A673 (cell line): ENCODE data around the gene PCDHA5. TPM values are rescaled to one million over a fixed set of nuclear protein-coding genes. Genes with fewer than 3 reads are reported as not detected.
A peak's percentile ranks its signal among the peaks of the same experiment; 100 is the strongest.

Source experiments
- BruUV-seq: library from RNA; stranded (reverse); fragments of 400-500 nt; replicated peaks from 2 replicates; lab custom pipeline; 2021; lab: Mats Ljungman, UMichigan
- CTCF ChIA-PET: fragments of 300-600 bp; sonication (Branson Sonifier 250); formaldehyde crosslinking; loops from one replicate; lab custom pipeline; 2022; ENCODE audit warnings: antibody characterized with exemption; lab: Charles Lee
- POLR2A ChIA-PET: fragments of 300-600 bp; sonication (Branson Sonifier 250); formaldehyde crosslinking; loops from one replicate; lab custom pipeline; 2022; ENCODE audit warnings: antibody characterized with exemption; ENCODE audit not compliant: low non-redundant PET; lab: Charles Lee
- DNase-seq: peaks from one replicate; pipeline ENCODE4 v3.0.0-alpha.2; 2015; ENCODE audit warnings: low spot score
- H3K27ac ChIP-seq: fragments of 200-600 bp; sonication (generic); 2 replicates; pipeline ENCODE4 v1.5.1; 2016; ENCODE audit warnings: mixed run types, low read depth, mild to moderate bottlenecking, mixed read lengths, antibody characterized with exemption, low read length; ENCODE audit not compliant: poor library complexity, severe bottlenecking
- H3K27me3 ChIP-seq: fragments of 200-600 bp; sonication (generic); replicated peaks from 2 replicates; pipeline ENCODE4 v1.6.1; 2017; ENCODE audit warnings: mixed run types, low read depth, mild to moderate bottlenecking, mixed read lengths, antibody characterized with exemption, low read length; ENCODE audit not compliant: insufficient read depth, poor library complexity
- H3K36me3 ChIP-seq: fragments of 200-600 bp; sonication (generic); 2 replicates; pipeline ENCODE4 v1.6.1; 2016; ENCODE audit warnings: mixed run types, mild to moderate bottlenecking, mixed read lengths, antibody characterized with exemption, low read length; ENCODE audit not compliant: insufficient read depth, poor library complexity, severe bottlenecking
- H3K4me1 ChIP-seq: fragments of 200-600 bp; sonication (generic); 2 replicates; pipeline ENCODE4 v1.6.1; 2017; ENCODE audit warnings: mixed run types, mild to moderate bottlenecking, mixed read lengths, antibody characterized with exemption, low read length; ENCODE audit not compliant: insufficient read depth, poor library complexity, severe bottlenecking
- H3K4me3 ChIP-seq: fragments of 200-600 bp; sonication (generic); 2 replicates; pipeline ENCODE4 v1.5.1; 2016; ENCODE audit warnings: low read depth, mixed run types, mild to moderate bottlenecking, mixed read lengths, low read length; ENCODE audit not compliant: poor library complexity, severe bottlenecking
- H3K9me3 ChIP-seq: fragments of 200-600 bp; sonication (generic); 2 replicates; pipeline ENCODE4 v1.6.1; 2016; ENCODE audit warnings: mixed run types, low read depth, mild to moderate bottlenecking, mixed read lengths, antibody characterized with exemption, low read length; ENCODE audit not compliant: poor library complexity, severe bottlenecking
- CTCF ChIP-seq: fragments of 300-800, 200-600 bp; sonication (generic); conservative IDR thresholded peaks from 2 replicates; pipeline ENCODE4 v1.5.1; 2017; ENCODE audit warnings: low read depth, mild to moderate bottlenecking, antibody characterized with exemption, low read length, moderate library complexity, mixed read lengths
- EZH2 ChIP-seq: fragments of 200-600 bp; sonication (generic); IDR thresholded peaks from 2 replicates; pipeline ENCODE4 v1.6.1; 2017; ENCODE audit warnings: borderline replicate concordance, low read depth, mild to moderate bottlenecking, mixed read lengths, antibody characterized with exemption, low read length; ENCODE audit not compliant: poor library complexity, severe bottlenecking
- intact Hi-C: fragments of 100-400 bp; cut with micrococcal nuclease; formaldehyde crosslinking; loops from one replicate; pipeline ENCODE4 v1.10.0; 2022; ENCODE audit not compliant: unreplicated experiment
- total RNA-seq: library from RNA; stranded (reverse); gene quantifications from 2 replicates; pipeline ENCODE4 v1.2.3, GENCODE V29; 2021

PCDHA5 gene
- total RNA-seq, 1 experiment from 2014 or later, result 2.1 TPM

GRCh38 chr5:140840978-140841962 lies 19.9 kb downstream of the PCDHA5 start, which contains the start of gene PCDHA8:
Gene PCDHA8, plus strand, starts transcription at chr5:140841187. Its CDS starts 135 bp downstream, at chr5:140841322.
- H3K36me3 ChIP-seq, result no peaks in the 10 kb centered on the region
- peak within 1 kb of the TSS; percentile 52 for H3K4me3 ChIP-seq
- CTCF ChIA-PET, result interaction anchor here (0.6 to 1.8 kb wide), 12 partner anchors 10 to 199 kb away, joined by 3 to 13 read pairs (median 4); partner anchors contain the start of genes PCDHA10, PCDHA12, PCDHA13 and PCDHA5
- BruUV-seq, result no TSS peak
- intact Hi-C loops, result no loop called here
- POLR2A ChIA-PET, result interaction anchor here (0.6 kb wide), 1 partner anchor 232 kb away, joined by 3 read pairs; no protein-coding TSS in a partner anchor
- H3K9me3 ChIP-seq, result no peaks in the 10 kb centered on the region
- no peaks in the 10 kb centered on the region for H3K4me1 ChIP-seq
- peak; percentile 76 for DNase-seq
- no peaks in the 10 kb centered on the region for H3K27me3 ChIP-seq
- peak; percentile 71 for TF ChIP-seq CTCF
- no peak for TF ChIP-seq EZH2
- no peak within 1 kb of the TSS for H3K27ac ChIP-seq

GRCh38 chr5:140842798-140843733 lies 21.7 kb downstream of the PCDHA5 start:
- no peak for DNase-seq
- Histone ChIP-seq H3K4me1 (no peaks in the 10 kb centered on the region), H3K27ac (no peak overlapping the region), H3K9me3 (no peaks in the 10 kb centered on the region), H3K36me3 (no peaks in the 10 kb centered on the region), H3K27me3 (no peaks in the 10 kb centered on the region), H3K4me3 (no peak overlapping the region)
- intact Hi-C loops, result no loop called here
- BruUV-seq, result no TSS peak
- CTCF ChIA-PET, result no interaction called here
- TF ChIP-seq EZH2 (no peak), CTCF (no peak)
- POLR2A ChIA-PET, result no interaction called here
